Measurements from ENCODE around the gene ZEB2. TPM values are rescaled to one million over a fixed set of nuclear protein-coding genes. Genes with fewer than 3 reads are reported as not detected.

The ZEB2 gene
- total RNA-seq, 1 donor from 2014 or later, result 0.51 TPM

DNA sequence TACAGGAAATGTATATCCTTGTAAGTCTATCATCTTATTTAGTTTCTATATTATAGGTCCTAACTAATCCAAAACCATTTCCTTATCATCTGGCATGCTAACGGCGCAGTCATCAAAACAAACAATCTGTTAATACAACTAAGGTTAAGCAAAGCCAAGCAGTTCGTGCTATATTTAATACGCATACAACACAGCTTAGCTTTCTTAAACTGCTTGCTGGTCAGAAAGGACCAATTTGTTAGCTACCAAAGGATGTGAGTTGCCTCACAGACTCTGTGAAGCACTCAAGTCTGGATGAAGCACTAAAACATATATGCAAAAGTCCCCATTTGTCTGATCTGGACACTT, 67.0 kb downstream of the ZEB2 start:
- DNase-seq (ENCODE audit: low read depth in 2 of 2), result peak in 1 of 2 donors; percentile 54

DNA sequence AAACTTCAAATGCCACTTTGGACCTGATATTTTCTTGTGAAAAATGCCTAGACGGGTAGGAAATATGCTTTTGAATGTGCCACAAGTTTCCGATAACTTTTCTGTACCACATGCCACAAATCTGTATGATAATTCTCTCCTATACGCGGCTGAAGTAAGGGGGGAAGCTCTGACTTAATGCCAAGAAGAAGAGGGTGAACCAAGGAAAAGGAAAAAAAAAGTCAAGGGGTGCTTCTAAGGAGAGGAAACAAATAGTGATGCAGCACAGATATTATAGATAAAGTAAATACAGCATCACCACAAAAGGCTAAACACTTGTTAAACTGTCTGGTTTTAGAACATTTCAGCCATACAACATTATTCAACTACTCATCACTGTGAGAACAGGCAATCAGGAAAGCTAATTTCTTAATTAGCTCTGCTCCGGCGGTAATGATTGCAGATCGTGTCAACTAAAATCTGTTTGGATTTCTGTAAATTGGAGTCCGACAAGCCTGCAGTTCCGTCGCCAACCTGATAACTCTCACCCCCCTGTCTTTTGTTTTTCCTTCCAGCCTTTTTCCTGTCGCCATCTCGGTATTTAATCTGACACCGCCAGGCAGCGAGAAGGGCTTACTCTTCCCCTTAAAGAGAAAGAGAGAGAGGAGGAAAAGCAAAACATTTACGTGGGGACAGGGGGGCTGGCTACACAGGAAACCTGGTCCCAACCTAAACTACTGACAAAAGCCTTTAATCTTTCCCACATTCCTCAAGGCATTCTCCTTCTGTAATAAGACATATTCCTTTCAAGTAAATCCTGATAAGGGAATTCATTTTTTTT, 67.5 kb downstream of the ZEB2 start:
- DNase-seq (ENCODE audit: low read depth in 2 of 2), result peak in 1 of 2 donors; percentile 72

DNA sequence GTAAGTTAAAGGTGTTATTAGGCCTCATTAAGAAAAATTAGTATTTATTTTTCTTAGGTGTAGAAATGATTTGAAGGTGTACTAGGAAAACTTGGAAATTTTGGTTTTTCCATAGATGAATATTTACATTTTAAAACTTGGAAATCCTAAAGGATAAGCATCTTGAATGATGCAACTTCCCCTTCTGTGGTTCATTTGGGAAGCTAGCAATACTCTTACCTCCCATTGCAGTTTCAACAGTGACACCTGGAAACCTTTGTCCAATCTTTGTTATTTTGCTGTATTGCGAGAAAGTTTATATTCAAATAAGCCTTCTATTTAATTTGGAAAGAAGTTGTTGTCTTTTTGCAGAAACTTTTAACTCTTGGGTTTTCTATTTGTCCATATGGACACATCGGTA, 68.5 kb downstream of the ZEB2 start:
- no peak for DNase-seq (ENCODE audit: low read depth in 2 of 2)

DNA sequence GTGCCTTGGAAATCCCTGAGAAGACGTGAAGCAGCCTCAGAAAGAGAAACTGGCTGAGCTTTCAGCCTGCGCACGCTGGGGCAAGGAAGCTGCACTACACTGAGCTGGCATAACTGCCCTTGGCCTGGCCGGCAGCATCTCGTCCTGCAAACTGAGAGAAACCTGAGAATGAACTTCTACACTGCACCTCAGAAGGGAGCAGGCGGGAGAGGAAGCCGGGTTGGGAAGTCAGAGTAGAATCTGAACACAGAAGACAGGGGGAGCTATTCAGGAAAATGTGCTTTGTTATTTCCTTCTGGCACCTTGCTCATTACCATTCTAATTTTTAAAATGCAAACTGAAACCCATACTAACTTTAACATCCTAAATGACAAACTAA, 70.9 kb downstream of the ZEB2 start:
- no peak for DNase-seq (ENCODE audit: low read depth in 2 of 2)

DNA sequence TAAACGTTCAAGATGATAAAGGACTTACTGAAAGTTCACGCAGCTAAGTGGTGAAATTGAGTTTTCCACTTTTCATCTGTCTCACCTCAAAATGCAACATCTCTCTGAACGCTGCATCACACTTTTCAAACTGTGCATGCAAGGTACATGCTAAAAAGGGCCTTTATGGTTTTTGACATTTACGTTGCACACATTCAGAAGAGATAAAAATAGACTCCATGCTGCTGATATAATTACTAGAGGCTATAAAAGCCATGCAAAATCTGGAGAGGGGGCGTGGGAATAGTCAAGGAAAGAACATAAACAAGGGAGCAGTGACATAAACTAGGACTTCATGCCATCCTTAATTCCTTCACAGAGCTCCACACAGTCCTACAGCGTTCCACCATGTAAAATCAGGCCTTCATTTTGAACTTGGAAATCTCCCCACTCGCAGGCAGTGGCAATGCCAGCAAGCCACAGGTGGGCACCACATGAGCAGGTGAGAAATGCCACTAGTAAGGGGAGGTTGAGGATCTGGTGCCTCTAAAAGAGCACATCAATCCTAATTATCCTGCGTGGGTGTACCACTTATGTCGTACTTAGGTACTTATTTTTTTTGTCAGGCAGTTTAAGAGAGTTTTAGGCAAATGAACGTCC, 71.4 kb downstream of the ZEB2 start:
- DNase-seq (ENCODE audit: low read depth in 2 of 2), result no peak

DNA sequence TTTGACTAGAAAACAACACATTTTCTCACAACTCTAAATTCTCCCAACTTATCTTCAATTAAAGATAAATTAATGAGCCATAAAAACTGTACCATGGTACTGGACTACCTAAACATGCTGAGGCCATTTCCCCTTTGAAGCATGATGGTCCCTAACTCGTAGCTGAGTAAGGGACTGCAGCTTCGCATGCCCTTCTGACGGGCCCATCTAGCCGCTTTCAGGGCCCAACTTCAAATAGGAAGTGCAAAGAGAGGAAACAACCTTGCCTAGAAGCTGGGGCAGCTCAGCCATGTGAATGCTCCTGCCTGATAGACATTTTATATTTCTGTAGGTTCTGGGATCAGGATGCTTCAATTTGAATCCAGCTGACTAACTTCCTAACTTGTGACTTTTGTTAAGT, 72.4 kb downstream of the ZEB2 start:
- no peak for DNase-seq (ENCODE audit: low read depth in 2 of 2)

DNA sequence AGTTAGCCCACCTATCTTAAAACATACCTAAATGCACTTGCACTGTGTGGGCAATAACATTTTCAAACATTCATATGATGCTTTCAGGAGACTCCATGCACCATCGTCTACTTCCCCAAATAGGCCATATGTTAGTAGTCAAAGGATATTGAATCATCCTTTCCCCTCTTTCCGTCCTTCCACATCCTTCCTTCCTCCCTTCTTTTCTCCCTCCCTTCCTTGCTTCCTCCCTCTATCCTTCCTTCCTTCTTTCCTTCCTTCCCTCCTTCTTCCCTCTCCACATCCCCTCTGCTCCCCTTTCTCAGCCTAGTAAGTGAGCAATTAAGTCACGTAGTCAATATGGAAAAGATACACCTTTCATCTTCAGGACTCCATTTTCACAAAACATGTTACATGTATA, 73.8 kb downstream of the ZEB2 start:
- no peak for DNase-seq (ENCODE audit: low read depth in 2 of 2)

DNA sequence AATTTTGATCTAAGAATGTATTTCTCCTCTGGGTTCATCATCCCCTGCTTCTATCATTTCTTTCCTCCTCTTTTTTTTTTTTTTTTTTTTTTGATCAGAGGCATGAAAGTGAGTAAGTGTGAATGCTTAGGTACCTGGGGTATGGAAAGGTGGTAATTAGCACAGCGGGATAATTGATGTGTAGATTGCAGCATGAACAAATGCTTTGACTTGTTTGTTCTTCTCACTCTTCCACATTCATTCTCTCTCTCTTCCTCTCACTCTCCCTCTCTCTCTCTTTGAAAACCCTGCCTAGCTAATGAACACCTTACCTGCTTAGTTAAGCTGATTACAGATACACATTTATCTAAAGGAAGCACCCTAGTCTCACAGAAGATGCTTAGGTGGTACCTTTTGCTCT, 74.7 kb downstream of the ZEB2 start:
- DNase-seq (ENCODE audit: low read depth in 2 of 2), result no peak

DNA sequence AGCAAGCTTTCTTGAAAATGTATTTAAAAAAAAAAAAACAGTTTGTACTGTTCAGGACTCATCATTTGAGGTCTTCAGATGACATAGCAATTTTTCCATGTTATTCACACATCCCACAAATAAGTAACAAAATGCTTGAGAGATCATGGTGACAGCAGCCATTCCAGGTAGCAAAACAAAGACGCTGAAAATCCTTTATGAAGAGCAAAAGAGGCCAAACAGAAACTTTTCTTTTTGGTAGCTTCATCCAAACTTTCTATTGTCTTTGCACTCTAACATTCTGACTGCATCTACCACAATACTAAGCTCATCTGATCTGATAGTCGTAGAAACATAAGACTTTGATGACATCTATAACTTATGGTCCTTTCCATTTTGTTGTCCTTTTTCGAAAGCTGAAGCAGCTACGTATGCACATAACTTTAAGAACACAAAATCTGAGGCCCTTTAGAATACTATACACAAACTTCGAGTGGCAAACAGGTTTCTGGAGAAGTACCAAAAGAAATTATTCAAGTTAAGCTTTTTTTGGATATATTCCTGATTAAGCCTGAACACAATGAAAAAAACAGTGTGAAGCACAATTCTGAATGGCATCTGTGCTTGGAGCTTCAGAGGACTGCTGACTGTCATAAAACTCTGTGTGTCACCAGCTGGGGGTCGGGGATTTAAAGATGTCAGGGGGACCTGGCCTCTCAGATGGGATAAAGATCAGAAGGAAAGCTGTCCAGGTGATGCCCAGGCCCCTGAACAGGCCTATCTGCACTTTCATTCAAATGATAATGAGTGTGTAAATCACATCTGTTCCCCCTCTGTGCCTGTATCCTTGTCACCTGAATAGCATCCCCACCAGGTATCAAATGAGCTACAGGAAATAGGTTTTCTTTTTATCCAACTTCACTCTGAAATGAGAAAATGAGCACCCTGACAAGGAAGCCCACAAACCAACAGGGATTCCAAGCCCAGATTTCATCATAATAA, 75.8 kb downstream of the ZEB2 start:
- DNase-seq (ENCODE audit: low read depth in 2 of 2), result no peak

DNA sequence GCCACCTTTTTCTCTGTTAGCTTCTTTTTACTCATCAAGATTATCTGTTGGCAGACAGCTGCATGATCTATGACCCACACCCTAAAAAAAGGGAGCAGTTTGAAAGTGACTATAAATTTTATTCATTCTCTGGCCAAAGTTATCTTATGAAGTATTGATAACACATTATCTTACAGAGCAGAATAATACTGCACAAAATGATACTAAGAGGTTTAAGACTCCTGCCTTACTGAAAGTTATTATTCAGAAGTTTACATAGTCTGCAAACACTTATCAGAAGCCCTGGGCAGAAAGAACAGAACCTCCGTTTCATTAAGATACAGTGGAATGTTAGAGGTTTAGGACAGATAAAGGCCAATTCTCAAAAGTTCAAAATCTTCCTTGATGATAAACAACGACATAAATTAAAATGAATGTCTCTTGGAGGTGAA, 78.2 kb downstream of the ZEB2 start:
- DNase-seq (ENCODE audit: low read depth in 2 of 2), result no peak

DNA sequence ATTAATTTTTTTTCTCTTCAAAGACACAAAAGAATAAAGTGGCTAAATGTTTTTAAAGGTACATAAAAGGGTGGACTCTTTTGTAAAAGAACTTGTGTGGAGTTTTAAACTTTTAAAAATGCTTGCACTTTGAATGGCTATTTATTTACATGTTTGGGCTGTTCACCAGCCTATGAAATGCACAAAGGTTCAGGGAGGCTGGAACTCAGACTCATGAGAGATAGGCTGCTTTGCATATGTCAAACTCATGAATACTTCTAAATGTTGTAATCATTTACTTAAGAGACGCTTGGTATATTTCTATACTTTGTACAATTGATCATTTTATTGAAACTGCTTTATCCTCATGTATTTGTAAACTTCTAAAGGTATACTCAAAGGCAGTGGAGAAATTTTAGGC, 79.9 kb downstream of the ZEB2 start:
- no peak for DNase-seq (ENCODE audit: low read depth in 2 of 2)

DNA sequence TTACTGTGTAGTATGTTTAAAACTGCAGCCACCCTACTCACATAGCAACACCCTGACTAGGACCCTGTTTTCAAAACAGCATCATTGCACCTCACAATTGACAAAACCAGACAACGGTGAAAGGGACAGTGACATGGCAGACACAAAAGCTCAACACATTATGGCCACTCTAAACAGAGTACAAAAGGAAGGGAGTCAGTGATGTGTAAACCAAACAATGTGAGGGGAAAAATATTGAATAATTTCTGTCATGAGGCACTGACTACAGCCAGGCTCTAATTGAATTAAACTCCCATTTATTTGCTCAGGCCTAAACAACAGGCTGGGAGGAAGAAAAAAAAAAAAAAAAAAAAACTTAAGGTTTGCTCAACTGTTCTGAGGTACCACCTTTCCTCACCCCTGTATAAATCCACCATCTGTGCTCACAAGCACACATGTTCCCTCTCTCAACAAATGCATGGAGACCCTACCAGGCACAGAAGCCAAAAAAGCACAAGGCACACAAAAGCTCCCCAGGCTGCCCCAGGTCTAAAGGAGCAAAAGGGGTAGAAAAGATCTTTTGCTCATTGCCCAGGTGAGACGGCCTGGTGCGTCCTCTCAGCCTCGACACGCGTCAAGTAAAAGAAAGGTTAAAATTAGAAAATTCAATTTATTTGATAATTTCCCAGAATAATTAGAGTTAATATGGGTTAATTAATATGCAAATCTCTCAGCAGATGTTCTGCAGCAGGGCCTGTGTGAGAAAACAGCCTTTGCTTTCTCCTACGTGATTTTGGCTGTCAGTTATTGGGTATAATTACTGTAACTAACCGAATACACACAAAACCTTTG, 80.9 kb downstream of the ZEB2 start:
- no peak for DNase-seq (ENCODE audit: low read depth in 2 of 2)

DNA sequence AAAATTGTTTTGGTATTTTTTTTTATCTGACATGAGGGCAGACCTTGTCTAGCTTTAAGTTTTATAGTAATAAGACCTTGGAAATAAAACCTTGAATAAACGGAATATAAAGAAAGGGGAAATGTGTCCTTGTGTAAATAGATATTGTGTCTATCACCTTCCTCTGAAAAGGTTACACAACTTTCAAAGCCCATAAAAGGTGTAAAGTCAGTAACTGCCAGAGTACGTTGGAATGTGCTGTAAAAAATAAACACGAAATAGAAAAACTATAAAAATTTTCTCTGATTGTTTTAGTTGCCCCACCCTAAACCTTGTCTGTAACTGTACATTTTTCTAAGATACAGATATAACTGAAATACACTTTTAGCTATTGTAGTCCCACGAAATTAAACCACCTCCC, 82.3 kb downstream of the ZEB2 start:
- DNase-seq (ENCODE audit: low read depth in 2 of 2), result no peak

DNA sequence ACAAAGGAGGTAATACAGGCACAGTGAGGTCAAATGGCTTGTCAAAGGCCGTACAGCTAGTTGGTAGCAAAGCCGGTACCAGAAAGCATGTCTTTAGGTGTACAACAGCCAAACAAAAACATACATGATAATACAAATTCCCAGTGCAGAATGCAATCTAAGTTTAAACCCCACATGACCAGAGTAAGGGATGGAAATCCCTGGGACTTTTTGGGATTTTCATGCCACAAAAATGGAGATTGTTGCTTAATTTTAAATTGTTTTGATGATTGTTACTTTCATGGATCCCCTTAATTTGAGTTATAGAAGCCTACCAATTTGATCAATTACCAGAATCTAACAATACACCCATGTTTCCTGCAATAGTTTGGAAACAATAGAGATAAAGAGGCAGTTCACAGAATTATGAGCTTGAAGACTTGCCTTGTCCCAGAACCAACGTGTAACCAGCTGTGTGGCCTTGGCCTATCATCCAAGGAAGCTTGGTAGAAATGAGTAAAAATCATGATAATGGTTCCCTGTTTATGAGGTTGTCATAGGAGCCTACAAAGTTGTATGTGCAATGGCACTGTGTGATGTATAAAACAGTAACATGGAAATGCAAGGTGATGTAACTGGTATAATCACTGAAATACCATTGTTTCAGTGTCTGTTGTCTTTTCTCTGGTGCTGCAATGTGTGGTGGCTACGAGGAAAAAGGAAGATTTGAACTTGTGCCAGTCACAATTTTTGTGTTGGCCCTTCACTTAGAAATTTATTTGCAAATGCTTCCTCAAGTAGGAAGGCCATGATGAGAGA, 85.3 kb downstream of the ZEB2 start:
- no peak for DNase-seq (ENCODE audit: low read depth in 2 of 2)

DNA sequence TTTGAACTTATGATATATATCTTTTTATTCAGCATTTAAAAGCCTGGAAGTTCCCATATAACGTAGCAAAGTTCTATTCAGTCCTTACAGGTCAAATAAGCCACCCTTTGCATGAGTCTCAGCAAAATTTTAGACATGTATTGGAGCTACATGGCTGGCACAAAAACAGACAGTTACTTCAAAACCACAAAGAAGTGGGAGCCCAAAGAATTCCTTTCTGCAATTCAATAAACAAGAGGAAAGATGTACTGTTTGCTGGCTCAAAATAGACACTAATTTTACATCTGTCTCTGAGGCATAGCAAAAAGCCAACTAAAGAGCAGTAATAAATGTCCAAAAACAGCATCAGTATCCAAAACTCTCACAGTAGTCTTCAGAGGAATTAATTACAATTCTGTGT, 87.0 kb downstream of the ZEB2 start:
- no peak for DNase-seq (ENCODE audit: low read depth in 2 of 2)

DNA sequence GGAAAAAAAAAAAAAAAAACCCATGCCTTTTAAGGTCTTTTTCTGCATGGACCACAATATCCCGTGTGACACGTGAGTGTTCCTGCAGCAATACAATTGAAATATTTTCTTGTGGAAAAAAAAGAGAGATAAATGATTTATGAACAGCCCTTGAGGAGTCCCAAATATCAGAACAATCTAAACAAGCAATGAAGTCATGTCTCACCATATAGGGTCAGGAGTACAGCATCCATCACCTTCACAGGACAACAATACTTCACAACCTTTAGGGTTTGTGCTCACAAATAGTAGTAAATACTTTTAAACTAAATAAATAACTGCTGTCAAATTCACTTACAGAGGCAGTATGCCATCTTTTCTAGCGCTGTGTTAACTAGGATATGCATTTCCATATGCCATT, 87.9 kb downstream of the ZEB2 start:
- DNase-seq (ENCODE audit: low read depth in 2 of 2), result no peak

DNA sequence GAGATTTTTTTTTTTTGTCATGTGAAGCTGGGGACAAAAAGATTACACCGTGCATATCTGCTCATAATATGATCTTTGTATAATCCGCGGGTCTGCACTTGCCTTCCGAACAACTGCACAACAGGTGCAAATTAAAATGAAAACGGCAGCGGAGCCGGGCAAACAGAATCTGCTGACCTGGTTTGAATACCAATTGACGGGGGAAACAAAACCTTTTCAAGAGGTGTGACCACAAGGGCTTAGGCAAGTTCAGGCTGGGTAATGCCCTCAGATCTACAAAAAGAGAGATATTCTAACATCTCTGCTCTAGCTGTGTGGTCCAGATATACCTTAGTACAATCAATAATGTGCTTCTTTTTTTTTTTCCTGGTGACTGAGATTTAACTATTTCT, 88.5 kb downstream of the ZEB2 start:
- DNase-seq (ENCODE audit: low read depth in 2 of 2), result no peak

DNA sequence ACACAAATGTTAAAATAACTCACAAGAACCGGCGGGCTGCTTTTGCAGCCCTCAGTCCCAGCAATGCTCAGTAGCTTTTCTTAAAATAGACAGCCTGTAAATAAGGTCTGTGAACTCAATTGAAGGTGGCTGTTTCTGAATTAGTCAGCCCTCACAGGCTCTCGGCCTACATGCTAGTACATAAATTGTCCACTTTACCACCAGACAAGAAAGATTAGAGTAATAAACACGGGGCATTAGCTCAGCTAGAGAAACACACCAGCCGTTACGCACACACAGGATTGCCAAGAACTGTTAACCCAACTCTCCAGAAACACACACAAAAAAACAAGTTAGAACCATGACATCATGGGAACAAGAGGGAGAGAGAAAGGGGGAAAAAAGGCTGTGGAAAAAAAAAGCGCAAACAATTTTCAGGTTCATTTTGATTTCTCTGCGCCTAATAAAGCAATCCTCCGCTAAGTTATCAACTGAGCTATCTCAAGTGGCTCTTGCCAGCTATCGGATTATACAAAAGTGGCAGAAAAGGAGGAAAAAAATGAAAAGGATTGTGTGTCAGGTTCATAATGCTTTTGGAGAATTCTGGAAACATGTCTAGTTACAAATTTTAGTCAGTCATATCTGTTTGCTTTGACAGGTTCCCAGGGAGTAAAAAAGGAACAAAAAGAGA, 89.1 kb downstream of the ZEB2 start:
- DNase-seq (ENCODE audit: low read depth in 2 of 2), result no peak

DNA sequence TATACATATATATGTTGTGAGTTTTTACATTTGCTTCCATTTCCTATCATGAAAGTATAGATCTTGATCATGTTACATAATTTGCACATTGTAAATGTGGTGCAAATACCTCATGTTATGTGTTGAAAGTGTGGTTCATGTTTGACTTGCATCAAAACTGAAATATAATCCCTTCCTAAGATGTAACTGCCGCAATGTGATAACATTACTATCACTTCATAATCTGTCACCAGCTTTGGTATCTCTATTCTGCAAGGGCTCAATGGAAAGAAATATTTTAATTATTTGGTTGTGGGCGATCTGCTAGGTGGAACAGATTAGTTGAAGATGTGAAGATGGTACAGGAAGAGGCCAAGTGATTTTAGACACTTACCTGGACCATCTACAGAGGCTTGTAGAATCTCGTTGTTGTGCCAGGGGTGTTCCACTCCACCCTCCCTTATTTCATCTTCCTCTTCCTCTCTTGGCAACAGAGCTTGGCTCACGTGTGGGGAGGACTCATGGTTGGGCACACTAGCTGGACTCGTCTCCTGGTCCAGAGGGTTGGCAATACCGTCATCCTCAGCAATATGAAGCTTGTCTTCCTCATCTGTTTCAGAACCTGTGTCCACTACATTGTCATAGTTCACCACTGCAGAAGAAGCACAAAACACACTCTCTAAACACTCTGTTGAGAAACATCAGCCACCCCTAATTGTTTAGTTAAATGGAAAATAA, 90.4 kb downstream of the ZEB2 start:
- DNase-seq (ENCODE audit: low read depth in 2 of 2), result no peak
